Mononuclear cell (primary cell): ENCODE results near the gene NR2C2. TPM values are rescaled to one million over a fixed set of nuclear protein-coding genes. Genes with fewer than 3 reads are reported as not detected.

ENCODE experiments used
- H3K27me3 ChIP-seq: 2 replicates; pipeline ENCODE4 v1.6.0; 2011; ENCODE audit warnings: low read length, control low read depth; ENCODE audit not compliant: insufficient read depth
- H3K4me1 ChIP-seq: 2 replicates; pipeline ENCODE4 v1.5.1; 2011; ENCODE audit warnings: mild to moderate bottlenecking, low read length, control low read depth; ENCODE audit not compliant: insufficient read depth
- H3K4me3 ChIP-seq: 2 replicates; pipeline ENCODE4 v1.5.1; 2011; ENCODE audit warnings: mild to moderate bottlenecking, low read length, moderate library complexity
- H3K9me3 ChIP-seq: 2 replicates; pipeline ENCODE4 v1.5.1; 2011; ENCODE audit warnings: low read depth, mild to moderate bottlenecking, control low read depth, low read length
- total RNA-seq: library from RNA; depleted of rRNA; stranded (reverse); fragments of >200 nt; gene quantifications from one replicate; pipeline ENCODE4 v1.2.3, GENCODE V29; 2012

Gene NR2C2
- total RNA-seq, 1 donor: 24.9 TPM

GRCh38 chr3:15066467-15066866 lies 119.1 kb downstream of the NR2C2 start:
- H3K27me3 ChIP-seq: no peaks in the 10 kb centered on the region
- no peak overlapping the region for H3K4me3 ChIP-seq
- peaks cover 16% of the 10 kb centered on the region for H3K4me1 ChIP-seq
- no peaks in the 10 kb centered on the region for H3K9me3 ChIP-seq

- peaks cover under 1% of the 10 kb centered on the region for H3K4me1 ChIP-seq
- H3K9me3 ChIP-seq: no peaks in the 10 kb centered on the region
- H3K27me3 ChIP-seq: no peaks in the 10 kb centered on the region
- H3K4me3 ChIP-seq: no peak overlapping the region
Measured at GRCh38 chr3:15069441-15069840, 122.1 kb downstream of the NR2C2 start.

- no peak overlapping the region for H3K4me3 ChIP-seq
- no peaks in the 10 kb centered on the region for H3K9me3 ChIP-seq
- H3K4me1 ChIP-seq: peaks cover 6% of the 10 kb centered on the region
- H3K27me3 ChIP-seq: no peaks in the 10 kb centered on the region
Measured at GRCh38 chr3:15071699-15072098, 124.3 kb downstream of the NR2C2 start.

GRCh38 chr3:15074500-15074899 lies 127.1 kb downstream of the NR2C2 start:
- H3K27me3 ChIP-seq: no peaks in the 10 kb centered on the region
- H3K4me3 ChIP-seq: no peak overlapping the region
- H3K4me1 ChIP-seq: peaks cover 6% of the 10 kb centered on the region
- H3K9me3 ChIP-seq: no peaks in the 10 kb centered on the region

- Histone ChIP-seq H3K4me3 (no peak overlapping the region), H3K9me3 (no peaks in the 10 kb centered on the region), H3K27me3 (no peaks in the 10 kb centered on the region), H3K4me1 (peaks cover 17% of the 10 kb centered on the region)
Measured at GRCh38 chr3:15079091-15079490, 131.7 kb downstream of the NR2C2 start.

- peaks cover 10% of the 10 kb centered on the region for H3K4me1 ChIP-seq
- H3K4me3 ChIP-seq: no peak overlapping the region
- H3K9me3 ChIP-seq: no peaks in the 10 kb centered on the region
- H3K27me3 ChIP-seq: no peaks in the 10 kb centered on the region
Measured at GRCh38 chr3:15081960-15082664, 134.7 kb downstream of the NR2C2 start.

- H3K4me1 ChIP-seq: peaks cover 10% of the 10 kb centered on the region
- no peak overlapping the region for H3K4me3 ChIP-seq
- H3K27me3 ChIP-seq: no peaks in the 10 kb centered on the region
- H3K9me3 ChIP-seq: no peaks in the 10 kb centered on the region
Measured at GRCh38 chr3:15083252-15083651, 135.9 kb downstream of the NR2C2 start.

- Histone ChIP-seq H3K4me3 (no peak overlapping the region), H3K27me3 (no peaks in the 10 kb centered on the region), H3K9me3 (no peaks in the 10 kb centered on the region), H3K4me1 (peaks cover 10% of the 10 kb centered on the region)
Measured at GRCh38 chr3:15086263-15086662, 138.9 kb downstream of the NR2C2 start.

- Histone ChIP-seq H3K27me3 (no peaks in the 10 kb centered on the region), H3K9me3 (no peaks in the 10 kb centered on the region), H3K4me1 (peaks cover 6% of the 10 kb centered on the region), H3K4me3 (no peak overlapping the region)
Measured at GRCh38 chr3:15086699-15087098, 139.3 kb downstream of the NR2C2 start.

- H3K4me3 ChIP-seq: no peak overlapping the region
- H3K9me3 ChIP-seq: no peaks in the 10 kb centered on the region
- H3K27me3 ChIP-seq: no peaks in the 10 kb centered on the region
- H3K4me1 ChIP-seq: no peaks in the 10 kb centered on the region
Measured at GRCh38 chr3:15089201-15089600, 141.8 kb downstream of the NR2C2 start.

- Histone ChIP-seq H3K27me3 (no peaks in the 10 kb centered on the region), H3K9me3 (no peaks in the 10 kb centered on the region), H3K4me3 (no peak overlapping the region), H3K4me1 (no peaks in the 10 kb centered on the region)
Measured at GRCh38 chr3:15091575-15091974, 144.2 kb downstream of the NR2C2 start.

- Histone ChIP-seq H3K9me3 (no peaks in the 10 kb centered on the region), H3K4me3 (no peak overlapping the region), H3K4me1 (peaks cover 10% of the 10 kb centered on the region), H3K27me3 (no peaks in the 10 kb centered on the region)
Measured at GRCh38 chr3:15092686-15093085, 145.3 kb downstream of the NR2C2 start.

GRCh38 chr3:15094187-15094875 lies 146.9 kb downstream of the NR2C2 start:
- Histone ChIP-seq H3K9me3 (no peaks in the 10 kb centered on the region), H3K27me3 (no peaks in the 10 kb centered on the region), H3K4me1 (peaks cover 21% of the 10 kb centered on the region), H3K4me3 (no peak overlapping the region)

- no peaks in the 10 kb centered on the region for H3K27me3 ChIP-seq
- H3K4me1 ChIP-seq: peaks cover 29% of the 10 kb centered on the region
- no peak overlapping the region for H3K4me3 ChIP-seq
- no peaks in the 10 kb centered on the region for H3K9me3 ChIP-seq
Measured at GRCh38 chr3:15096046-15096445, 148.7 kb downstream of the NR2C2 start.

- Histone ChIP-seq H3K4me1 (peaks cover 42% of the 10 kb centered on the region), H3K9me3 (no peaks in the 10 kb centered on the region), H3K27me3 (no peaks in the 10 kb centered on the region), H3K4me3 (peak overlapping the region; percentile 92)
Measured at GRCh38 chr3:15097891-15098290, 150.5 kb downstream of the NR2C2 start.
